GM21360 (cell line): ENCODE measurements around the gene COL24A1.
"Not testable (repeated sequence)": the region's sequence is repeated elsewhere in the genome, so short reads cannot be mapped to it uniquely, and the experiment has no call there.

Source experiments
- ATAC-seq: cut with Tn5 transposase; IDR thresholded peaks from one replicate; pipeline ENCODE4 v1.9.1; 2021; ENCODE audit warnings: mild to moderate bottlenecking, moderate library complexity; ENCODE audit not compliant: unreplicated experiment

COL24A1 gene

DNA sequence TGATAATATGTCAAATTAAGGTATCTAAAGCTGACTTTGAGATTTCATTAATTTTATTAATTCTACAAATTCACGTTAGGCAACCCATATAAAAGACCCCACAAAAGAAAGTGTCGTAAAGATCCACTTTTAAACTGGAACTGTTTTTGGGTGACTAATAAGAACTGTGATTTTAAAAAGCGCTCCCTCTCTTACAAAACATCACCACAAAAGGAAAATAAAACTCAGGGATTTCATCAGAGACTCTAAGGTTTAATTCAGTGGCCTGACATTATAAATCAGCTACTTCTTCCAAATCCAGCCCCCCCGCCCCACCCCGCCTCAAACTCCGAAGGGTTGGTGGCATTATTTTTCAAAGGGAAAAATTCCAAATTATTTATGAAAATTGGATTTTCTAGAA lies 2.7 kb downstream of the COL24A1 start:
- no peak for ATAC-seq

DNA sequence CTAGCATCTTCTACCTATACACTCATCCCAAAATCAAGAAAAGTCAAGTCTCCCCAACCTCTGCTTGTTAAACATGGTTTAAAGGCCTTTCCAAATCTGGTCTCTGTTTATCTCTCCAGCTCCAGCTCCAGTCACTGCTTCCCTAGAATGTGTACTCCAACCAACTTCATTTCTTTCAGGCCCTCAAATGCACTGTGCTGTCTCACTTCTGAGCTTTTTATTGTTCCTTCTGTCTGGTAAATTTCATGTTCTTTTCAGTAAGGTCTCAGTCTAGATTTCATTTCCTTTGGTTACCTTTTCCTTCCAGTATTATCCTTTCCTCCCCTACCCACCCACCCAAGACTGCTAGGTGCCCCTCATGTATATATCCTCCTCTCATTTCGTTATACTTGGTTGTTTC lies 3.7 kb downstream of the COL24A1 start:
- no peak for ATAC-seq

DNA sequence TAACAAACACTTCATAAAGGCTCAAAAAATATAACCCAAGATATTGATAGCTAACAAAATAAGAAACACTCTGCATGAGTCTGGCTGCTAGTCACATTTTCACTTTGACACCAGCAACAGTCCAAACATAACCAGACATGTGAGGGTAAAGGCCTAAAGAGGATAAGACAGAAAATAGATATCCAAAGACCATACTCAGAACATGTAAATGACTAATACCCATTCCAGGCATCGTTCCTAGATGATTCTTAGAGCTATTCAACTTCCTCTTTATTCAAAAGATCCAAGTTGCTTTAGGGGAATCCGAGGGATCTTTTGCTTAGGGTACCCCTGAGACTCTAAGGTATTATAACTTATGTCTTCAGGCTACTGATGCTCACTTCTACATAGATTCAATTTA lies 5.1 kb downstream of the COL24A1 start:
- no peak for ATAC-seq

DNA sequence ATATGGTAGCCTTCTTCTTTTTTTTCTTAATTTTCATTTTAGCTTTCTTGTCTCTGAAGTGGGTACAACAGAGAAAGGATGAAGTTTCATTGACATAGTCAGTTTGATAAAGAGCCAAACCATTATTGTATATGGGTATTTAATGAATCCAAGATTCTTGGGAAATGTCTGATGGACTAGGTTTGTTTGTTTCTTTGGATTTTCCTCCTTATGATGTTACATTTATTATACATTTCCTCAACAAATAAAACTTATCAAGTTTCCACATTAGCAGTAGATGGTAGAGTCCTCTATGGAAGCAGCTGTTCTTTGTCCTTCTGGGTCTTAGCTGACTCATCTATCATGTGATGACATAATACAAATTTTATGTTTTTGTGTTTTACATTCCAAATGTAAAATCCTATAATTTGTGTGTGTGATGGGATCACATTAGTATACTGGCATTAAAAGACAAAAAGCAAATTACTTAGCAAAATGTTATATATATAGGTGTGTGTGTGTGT lies 6.0 kb downstream of the COL24A1 start:
- ATAC-seq = no peak

DNA sequence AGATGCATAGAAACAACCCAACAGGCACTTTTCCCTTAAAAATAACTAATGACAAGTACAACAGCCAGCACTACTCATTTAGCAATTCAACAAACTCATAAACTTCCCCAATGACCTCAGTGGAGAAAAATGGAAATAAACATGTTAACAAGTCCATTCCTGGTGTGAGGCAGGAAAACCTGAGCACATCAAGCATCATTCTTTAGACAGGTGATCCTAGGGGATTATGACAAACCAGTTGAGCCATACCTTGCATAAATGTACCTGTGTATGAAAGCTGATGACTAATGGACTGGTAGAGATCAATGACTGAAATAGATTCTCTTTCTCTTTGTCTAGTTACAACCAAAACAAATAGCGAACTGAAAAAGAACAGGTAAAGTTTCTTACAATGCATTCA lies 7.0 kb downstream of the COL24A1 start:
- no peak for ATAC-seq

DNA sequence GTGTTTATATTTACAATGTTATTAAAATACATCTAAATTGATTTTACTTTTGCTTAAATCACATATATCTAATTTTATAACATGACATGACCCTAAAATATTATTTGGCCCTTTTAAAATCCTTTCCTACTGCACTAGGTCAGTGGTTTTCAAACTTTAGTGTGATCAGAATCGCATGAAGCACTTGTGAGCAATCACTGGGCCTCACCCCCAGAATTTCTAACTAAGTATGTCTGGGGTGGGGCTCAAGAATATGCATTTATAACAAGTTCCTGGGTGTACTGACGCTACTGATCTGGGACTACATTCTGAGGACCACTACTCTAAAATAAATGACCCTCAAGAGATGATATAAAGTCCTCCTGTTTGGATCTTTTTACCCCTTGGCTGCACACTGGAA lies 8.8 kb downstream of the COL24A1 start:
- ATAC-seq = no peak

DNA sequence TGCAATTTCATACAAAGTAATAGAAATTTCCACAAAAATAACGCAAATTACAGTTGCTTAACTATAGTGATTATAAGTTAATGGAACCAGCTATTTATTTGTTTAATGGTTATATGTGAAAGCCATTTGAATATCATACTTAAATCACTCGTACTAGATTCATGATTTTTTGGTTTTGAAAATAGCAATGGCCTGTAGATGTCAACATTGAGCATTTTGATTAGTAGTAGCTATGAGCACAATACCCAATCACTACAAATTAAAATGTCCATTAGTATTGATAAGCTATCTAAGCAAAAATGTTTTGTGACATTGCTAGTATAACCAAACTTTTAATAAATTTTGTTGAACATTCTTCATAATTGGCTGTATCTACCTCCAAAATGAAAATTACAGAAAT lies 10.0 kb downstream of the COL24A1 start:
- no peak for ATAC-seq

DNA sequence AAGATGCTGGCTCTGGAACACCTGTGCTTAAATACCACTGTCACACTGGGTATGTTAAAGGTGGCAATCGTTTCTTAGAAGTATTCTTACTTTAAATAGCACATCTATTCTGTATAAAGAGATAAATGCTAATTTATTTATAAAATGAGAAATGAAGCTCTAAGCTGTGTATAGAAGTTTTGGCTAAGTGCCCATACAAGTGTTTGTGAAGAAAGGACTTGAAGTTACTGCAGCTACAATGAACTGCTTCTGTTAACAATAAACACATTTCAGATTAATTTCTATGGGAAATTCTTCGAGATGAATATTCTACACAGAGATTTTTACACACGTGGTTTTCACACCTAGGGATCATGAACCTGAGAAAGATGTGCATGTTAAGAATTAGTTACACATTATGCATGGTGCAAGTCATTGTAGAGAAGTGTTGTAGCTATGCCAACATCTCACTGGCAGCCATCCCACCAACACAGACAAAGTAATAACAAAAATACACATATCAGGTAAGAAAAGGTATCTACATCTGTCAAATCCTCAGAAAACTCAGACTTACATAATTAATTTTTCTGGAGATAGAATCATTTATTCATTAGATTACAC lies 16.2 kb downstream of the COL24A1 start:
- no peak for ATAC-seq

DNA sequence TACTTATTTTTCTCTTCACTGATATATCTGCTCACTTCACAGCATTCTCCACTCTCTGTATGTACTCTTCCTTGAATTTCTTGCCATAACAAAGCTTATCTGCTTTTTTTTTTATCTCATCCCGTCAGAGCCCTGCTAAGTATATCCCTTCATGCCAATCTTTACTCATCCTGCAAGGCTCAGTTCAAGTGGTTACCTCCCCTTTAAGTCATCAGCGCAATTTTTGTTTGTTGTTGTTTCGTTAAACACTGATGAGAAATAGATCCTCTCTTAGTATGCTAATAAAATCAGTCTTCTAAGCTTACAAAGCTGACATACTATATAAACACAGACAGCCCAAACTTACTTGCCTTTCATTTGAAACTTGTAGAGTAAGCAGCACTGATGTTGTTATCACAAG lies 17.8 kb downstream of the COL24A1 start:
- ATAC-seq = no peak

DNA sequence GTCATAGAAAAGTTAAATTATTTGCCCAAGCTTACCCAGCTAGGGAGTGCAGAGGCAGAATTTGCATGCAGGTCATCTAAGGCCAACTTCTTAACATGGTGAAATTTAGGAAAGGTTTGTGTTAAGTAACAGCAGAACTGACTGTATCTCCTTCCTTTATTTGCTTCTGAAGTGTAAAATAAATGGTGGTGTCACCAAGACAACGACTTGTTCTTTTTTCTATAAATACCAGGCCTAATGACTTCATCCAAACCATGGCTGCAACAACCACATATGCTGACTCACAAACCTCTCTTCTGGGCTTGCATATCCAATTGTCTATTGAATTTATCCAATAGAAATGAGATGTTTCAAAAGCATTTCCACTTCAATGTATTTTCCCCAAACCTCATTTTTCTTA lies 19.1 kb downstream of the COL24A1 start:
- ATAC-seq = no peak

DNA sequence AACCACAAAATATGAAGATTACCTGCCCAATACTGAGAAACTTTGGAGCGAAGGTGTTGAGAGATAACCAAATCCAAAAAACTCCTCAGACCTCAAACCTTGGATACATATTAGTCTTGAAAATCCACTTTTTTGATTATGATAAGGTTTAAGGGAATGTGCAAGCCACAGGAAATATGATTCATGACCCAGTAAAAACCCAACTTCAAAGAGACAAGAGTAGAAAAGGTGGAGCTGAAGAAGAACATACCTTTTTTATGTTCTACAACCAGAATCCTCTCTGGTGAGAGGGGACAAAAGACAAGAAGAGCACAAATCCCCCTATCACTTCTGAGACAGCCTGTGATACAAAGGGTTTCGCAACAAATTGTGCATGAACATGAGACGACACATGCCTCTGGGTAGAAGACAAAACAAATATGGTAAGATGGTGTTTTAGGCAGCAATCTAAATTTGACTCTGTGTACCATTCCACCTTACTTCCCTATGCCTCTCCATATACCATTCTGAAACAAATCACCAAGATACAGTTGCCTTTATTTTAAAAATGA lies 37.3 kb downstream of the COL24A1 start:
- ATAC-seq = no peak

DNA sequence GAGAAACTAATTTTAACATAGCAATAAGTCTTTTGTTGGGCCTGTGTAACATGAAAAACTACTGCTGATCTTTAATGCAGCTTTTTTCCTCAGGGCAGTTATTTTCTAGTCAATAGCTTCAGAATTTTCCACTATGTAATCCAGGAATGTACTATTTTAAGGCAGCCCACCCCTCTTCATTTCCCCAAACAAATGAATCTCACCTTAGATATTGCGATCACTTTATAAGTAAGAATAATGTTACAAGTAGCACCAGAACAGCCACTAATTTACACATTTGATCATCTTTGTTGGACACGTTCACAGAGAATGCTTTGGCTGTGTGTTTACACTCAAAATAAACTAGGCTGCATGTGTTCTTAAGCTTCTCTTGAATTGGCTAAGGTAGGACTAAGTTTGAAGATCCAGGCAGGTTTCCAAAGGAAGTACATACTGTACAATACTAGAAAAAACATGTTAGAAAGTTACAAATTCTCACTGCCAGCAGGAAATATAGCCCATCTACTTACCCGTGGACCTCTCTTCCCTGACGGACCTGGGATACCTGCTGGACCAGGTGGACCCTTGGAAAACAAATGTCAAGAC lies 41.7 kb downstream of the COL24A1 start:
- no peak for ATAC-seq

DNA sequence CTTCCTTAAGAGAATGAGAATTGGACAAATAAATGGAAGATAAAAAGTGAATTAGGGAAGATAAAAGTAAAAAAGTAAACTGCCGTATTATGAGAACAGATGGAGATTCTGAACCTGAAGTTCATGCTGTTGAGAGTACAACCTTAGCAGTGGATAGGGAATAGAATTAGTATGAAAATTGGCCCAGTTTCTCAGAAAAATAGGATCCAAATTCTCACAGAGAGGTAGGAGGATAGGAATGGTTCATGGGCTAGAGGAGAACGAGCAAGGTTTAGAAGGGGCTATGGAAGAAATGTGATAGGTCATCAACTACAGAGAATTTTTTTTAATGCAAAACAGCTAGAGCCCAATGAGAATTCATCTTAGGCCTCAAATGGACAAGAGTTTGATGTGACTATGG lies 42.3 kb downstream of the COL24A1 start:
- no peak for ATAC-seq

DNA sequence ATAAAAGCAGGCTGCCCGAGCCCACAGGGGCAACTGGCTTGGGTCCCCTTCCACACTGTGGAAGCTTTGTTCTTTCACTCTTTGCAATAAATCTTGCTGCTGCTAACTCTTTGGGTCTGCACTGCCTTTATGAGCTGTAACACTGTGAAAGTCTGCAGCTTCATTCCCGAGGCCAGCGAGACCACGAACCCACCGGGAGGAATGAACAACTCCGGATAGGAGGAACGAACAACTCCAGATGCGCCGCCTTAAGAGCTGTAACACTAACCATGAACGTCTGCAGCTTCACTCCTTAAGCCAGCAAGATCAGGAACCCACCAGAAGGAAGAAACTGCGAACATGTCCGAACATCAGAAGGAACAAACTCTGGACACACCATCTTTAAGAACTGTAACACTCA lies 45.0 kb downstream of the COL24A1 start:
- ATAC-seq = not testable (repeated sequence)

DNA sequence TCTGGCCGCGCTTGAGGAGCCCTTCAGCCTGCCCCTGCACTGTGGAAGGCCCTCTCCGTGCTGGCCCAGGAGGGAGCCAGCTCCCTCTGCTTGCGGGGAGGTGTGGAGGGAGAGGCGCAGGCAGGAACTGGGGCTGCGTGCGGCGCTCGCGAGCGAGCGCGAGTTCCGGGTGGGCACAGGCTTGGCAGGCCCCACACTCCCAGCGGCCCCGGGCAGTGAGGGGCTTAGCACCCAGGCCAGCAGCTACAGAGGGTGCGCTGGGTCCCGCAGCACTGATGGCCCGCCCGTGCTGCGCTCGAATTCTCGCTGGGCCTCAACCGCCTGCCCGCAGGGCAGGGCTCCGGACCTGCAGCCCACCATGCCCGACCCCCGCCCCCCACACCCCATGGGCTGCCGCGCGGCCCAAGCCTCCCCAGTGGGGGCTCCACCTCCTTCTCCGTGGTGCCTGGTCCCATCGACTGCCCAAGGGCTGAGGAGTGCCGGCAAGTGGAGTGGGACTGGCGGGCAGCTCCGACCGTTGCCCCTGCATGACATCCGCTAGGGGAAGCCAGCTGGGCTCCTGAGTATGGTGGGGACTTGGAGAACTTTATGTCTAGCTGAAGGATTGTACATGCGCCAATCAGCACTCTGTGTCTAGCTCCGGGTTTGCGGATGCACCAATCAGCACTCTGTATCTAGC lies 46.0 kb downstream of the COL24A1 start:
- ATAC-seq = no peak

DNA sequence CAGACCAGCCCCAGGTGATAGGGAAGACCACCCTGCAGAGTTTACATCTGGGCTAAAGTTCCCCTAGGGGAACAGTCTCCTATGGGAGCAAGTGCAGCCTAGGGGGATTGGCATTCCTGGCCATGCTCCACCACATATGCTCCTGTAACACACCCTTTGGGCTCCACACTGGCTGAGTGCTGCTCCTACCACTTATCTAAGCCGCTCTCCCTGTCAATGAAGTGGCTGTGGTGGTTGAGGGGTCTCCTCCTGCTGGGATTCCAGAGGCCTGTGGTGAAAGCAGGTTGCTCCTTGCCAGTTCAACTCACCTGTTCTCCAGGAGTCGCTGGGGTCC lies 51.1 kb downstream of the COL24A1 start:
- no peak for ATAC-seq

DNA sequence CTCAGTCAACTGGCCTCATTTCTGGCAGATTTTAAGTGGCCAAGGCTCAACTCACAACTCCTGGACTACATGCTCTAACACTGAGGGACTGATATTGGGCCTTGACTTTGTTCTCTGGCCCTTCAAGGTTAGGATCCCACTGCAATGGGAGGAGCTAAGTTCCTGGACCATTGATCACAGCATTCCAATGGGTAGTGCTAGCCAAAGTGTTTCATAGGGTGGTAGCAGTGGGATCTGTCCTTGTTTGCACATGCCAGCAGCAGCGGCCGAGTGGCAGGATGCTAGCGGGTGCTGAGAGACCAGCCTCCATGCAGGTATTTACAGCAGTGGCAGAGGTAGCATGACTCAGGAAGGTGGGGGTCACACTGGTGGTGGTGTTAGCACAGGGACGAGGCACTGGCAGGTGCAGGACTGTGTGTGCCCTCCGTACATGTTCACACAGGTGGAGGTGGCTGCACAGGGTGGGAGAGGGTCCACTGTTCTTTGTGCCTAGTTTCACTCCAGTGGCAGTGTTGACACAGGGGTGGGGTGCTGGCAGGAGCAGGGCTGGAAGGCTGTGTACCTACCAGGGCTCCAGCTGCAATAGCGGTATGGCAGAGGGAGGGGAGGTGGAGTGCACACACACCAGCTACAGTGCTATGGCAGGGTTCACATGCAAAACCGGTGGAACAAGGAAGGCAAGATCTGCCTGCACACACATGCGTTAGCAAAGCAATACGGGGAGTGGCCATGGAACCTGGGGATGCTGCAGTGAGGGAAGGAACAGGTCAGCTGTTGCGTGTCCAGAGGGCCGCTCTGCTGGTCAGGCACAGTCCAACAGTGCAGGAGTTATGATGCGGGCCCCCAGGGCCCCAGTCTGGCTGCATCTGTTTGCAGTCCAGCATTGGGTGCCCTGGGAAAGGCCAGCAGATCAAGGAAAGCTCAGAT lies 51.7 kb downstream of the COL24A1 start:
- ATAC-seq = no peak

DNA sequence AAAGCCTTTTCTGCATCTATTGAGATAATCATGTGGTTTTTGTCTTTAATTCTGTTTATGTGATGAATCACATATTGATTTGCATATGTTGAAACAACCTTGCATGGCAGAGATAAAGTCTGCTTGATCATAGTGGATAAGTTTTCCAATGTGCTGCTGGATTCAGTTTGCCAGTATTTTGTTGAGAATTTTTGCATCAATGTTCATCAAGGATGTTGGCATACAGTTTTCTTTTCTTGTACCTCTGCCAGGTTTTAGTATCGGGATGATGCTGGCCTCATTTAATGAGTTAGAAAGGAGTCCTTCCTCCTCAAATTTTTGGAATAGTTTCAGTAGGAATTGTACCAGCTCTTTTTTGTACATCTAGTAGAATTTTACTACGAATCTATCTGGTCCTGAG lies 55.0 kb downstream of the COL24A1 start:
- ATAC-seq = no peak

DNA sequence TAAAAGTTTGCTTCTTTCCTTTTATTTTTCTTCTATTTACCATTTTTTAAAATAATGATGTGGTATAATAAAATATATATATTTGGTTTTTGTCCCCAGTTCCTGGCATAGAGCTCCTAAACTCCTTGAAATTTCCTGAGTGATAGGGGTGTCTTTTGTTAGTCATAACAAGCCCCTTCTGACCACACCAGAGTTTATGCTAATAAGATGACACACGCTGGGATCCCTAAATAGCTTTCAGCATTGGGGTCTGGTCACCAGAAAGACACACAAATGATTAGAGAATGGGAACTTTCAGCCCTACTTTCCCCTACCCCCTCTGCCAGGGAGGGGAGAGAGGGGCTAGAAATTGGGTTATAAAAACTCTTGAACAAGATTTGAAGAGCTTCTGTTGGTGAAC lies 56.2 kb downstream of the COL24A1 start:
- ATAC-seq = no peak

DNA sequence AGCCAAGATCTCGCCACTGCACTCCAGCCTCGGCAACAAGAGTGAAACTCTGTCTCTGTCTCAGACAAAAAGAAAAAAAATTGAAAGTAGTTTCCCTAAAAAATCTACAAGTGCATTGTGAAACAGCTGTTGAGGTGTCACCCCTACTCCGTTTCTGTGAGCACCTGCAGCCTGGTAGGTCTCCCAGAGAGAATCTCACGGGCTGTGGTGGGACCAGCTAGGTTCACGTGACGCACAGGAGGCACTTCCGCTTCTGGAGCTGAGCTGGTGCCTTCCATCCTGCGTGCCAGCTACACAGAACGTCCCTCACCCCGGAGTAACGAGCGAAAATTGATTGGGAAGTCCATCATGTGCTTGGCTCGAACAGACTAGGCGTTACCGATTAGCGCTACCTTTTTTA lies 66.8 kb downstream of the COL24A1 start:
- no peak for ATAC-seq

DNA sequence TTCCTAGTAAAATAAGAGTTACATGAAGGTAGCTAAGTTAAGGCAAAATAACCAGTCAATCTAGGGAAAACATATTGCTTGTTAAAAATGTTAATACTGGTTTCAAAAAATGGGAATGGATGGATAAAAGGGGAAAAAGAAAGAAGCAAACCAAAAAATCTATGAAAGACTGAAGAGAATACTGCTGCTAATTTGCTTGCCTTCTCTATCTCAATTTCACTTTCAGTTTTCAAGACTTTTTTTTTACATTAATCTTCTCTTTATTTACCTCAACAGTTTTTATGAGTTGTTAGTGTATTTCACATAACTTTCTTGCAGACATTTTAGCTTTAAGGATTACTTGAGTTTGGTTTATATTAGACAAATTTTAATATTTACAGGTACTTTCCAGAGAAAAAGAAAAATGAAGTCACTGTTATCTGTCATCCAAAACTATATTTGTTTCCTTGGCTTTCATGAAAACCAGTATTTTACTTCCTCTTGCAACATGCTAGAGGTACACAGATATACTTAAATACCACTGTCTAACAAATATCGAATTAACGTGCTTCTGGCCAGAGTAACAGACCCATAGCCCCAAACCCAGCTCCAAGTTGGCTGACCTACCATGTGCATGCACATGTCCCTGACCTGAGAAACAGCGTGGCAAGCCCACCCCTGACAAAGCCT lies 70.7 kb downstream of the COL24A1 start:
- ATAC-seq = no peak
